ENCODE results near the gene MYO15B.

- TF ChIP-seq CTCF (IDR thresholded peaks at IDR 0.05) = no peak
- TF ChIP-seq POLR2A (IDR thresholded peaks at IDR 0.05) = no peak
These were observed 63.3 kb downstream of the MYO15B start for GRCh38 chr17:75650874-75651273.

Measured in adrenal gland (tissue), 5 donors.